Mucosa of descending colon (tissue), 3 donors: ENCODE results near the gene SULT1C2. TPM values are rescaled to one million over a fixed set of nuclear protein-coding genes. Genes with fewer than 3 reads are reported as not detected.
A peak's percentile ranks its signal among the peaks of the same experiment; 100 is the strongest.

Experiments
- ATAC-seq: fragments of 200-7000 bp; cut with Tn5 transposase; one replicate; pipeline ENCODE4 v1.9.1; 2020; ENCODE audit warnings: mild to moderate bottlenecking, moderate library complexity
- DNase-seq, 3 donors: peaks; one replicate each; pipeline ENCODE4 v3.0.0-alpha.2; 2020
- H3K36me3 ChIP-seq: fragments of 200-600 bp; one replicate; pipeline ENCODE4 v1.8.0; 2021; ENCODE audit warnings: low read depth, mild to moderate bottlenecking
- H3K4me1 ChIP-seq: fragments of 200-600 bp; one replicate; pipeline ENCODE4 v1.8.0; 2021; ENCODE audit warnings: low read depth, mild to moderate bottlenecking
- H3K4me3 ChIP-seq: fragments of 200-600 bp; one replicate; pipeline ENCODE4 v1.8.0; 2021; ENCODE audit warnings: mild to moderate bottlenecking
- H3K9me3 ChIP-seq: fragments of 200-600 bp; one replicate; pipeline ENCODE4 v1.8.0; 2021; ENCODE audit warnings: mild to moderate bottlenecking
- intact Hi-C, 2 donors: fragments of 100-400 bp; cut with DNase I in 1 of 2; cut with micrococcal nuclease in 1 of 2; formaldehyde crosslinking; loops; one replicate each; pipeline versions ENCODE4 v1.11.0 to v1.11.1; 2022; cut with DNase I, micrococcal nuclease
- total RNA-seq, 3 donors: library from RNA; stranded (reverse); fragmentation: NEBNext Ultra II Directional in 2 of 3; extraction: Animal tissue kit (Norgen Biotek cat#: 25700) in 2 of 3; gene quantifications; one replicate each; pipeline versions ENCODE4 v1.2.1 to v1.2.4, GENCODE V29; 2021 to 2023
- TF ChIP-seq, protein P1 (sequence below): fragments of 200-600 bp; IDR thresholded peaks from one replicate; pipeline ENCODE4 v1.8.0; 2022; ENCODE audit warnings: antibody characterized with exemption, mild to moderate bottlenecking
- donor health status: DM: no; HTN: no; CAD: no; lungs with moderate emphysema.
- donor health status: DM: no; HTN: no; CAD: no.
- donor health status: DM: no; HTN: yes; CAD: no.

The SULT1C2 gene
- total RNA-seq, 3 donors from 2014 or later = 0.52 to 10.5 TPM; not detected in 1

DNA sequence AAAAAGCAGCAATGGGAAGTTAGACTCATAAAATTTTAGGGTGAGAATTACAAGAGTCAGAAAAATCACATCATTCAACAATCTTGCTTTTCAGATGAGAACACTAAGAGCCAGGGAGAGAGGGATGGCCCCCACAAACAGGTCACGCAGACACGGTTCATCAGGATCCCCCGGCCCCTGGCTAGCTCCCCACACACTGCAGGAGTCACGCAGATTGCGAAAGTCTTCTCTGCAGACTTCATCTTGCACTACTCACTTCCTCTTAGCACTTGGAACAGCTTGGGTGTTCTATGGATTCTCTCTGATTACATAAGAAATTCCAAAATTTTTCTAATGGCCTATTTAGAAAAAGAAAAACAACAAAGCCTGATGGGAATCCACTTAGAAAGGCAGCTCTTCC is 21.6 kb upstream of the SULT1C2 start:
- intact Hi-C loops = no loop called here
- no peak overlapping the region for H3K4me3 ChIP-seq
- DNase-seq = peak in 1 of 3 donors; percentile 27
- peak; percentile 28 for ATAC-seq
- no peaks in the 10 kb centered on the region for H3K9me3 ChIP-seq
- H3K4me1 ChIP-seq = peaks cover 13% of the 10 kb centered on the region
- H3K36me3 ChIP-seq = no peaks in the 10 kb centered on the region
- TF ChIP-seq, protein P1, sequence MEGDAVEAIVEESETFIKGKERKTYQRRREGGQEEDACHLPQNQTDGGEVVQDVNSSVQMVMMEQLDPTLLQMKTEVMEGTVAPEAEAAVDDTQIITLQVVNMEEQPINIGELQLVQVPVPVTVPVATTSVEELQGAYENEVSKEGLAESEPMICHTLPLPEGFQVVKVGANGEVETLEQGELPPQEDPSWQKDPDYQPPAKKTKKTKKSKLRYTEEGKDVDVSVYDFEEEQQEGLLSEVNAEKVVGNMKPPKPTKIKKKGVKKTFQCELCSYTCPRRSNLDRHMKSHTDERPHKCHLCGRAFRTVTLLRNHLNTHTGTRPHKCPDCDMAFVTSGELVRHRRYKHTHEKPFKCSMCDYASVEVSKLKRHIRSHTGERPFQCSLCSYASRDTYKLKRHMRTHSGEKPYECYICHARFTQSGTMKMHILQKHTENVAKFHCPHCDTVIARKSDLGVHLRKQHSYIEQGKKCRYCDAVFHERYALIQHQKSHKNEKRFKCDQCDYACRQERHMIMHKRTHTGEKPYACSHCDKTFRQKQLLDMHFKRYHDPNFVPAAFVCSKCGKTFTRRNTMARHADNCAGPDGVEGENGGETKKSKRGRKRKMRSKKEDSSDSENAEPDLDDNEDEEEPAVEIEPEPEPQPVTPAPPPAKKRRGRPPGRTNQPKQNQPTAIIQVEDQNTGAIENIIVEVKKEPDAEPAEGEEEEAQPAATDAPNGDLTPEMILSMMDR = no peak

DNA sequence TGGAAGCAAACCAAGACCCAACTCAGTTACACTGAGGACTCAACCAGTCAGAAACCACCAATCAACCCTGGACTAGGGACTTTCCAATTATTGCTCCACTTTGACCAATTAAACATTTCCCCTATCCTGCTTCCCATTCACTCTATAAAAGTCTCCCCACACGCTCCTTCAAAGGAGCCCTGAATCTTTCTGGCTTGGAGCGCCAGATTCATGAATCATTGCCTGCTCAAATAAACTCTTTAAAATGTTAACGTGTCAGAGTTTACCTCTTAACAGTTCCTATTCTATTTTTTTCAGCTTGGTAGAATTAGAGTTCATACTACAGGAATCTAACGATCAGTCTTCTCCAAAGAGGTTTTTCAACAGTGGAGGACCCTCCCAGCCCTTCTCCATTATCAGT is 20.7 kb upstream of the SULT1C2 start:
- TF ChIP-seq, protein P1 = no peak
- intact Hi-C loops = no loop called here
- DNase-seq = no peak
- H3K4me1 ChIP-seq = peaks cover 13% of the 10 kb centered on the region
- H3K36me3 ChIP-seq = no peaks in the 10 kb centered on the region
- H3K4me3 ChIP-seq = no peak overlapping the region
- no peaks in the 10 kb centered on the region for H3K9me3 ChIP-seq
- peak; percentile 62 for ATAC-seq

DNA sequence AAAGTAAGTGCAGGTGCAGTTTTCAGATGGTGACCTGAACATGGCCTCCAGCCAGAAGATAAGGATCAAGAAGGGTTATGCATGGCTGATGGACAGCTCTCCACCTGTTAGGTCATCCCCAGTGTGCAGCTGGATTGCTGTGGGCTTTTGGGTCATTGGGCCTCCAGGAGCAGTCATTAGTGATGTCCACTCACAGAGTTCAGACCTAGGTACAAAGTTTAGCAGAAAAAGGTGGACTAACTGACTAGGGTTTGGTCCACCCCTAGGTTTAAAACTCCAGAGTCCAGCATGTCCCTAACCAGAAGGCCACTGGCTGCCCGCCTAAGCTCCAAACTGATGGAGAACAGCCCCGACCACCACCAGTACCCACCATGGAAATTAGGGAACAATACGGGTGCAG is 18.3 kb upstream of the SULT1C2 start:
- DNase-seq (no peak), ATAC-seq (no peak)
- Histone ChIP-seq H3K9me3 (no peaks in the 10 kb centered on the region), H3K36me3 (no peaks in the 10 kb centered on the region), H3K4me1 (peaks cover 13% of the 10 kb centered on the region), H3K4me3 (no peak overlapping the region)
- TF ChIP-seq, protein P1 = no peak
- intact Hi-C loops = no loop called here

DNA sequence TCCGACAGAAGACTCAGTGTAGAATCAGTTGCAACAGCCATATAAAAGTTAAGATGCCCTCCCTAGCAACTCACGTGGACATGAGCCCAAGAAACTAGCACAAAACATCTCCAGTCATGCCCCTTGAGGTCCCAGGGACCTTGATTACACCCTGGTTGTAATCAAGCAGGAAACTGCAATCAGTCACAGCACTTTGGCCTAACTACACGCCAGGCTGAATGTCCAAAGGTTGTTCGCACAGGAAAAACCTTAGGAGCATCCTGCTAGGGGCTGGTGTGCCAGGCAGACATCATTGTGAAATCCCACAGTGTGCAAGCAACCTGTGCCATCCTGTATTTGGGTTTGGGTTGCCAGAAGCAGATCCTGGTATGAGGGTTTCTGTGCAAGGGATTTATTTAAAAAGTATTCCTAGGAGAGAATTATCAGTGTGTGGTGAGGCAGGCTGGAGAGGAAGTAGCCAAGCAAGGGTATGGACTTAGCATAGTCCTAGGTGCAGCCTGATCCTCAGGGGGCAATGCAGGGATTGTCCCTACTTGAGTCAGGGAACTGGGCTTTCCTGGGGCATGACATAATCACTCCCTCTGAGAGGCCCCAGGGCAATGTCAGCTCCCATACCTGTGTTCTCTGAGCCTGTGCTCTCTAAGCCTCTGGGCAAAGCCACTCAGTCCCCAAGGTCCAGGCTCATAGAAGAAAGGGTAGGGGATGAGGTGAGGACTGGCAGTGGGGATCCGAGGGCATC is 17.8 kb upstream of the SULT1C2 start:
- intact Hi-C loops = no loop called here
- H3K9me3 ChIP-seq = no peaks in the 10 kb centered on the region
- DNase-seq (peak in 1 of 3 donors; percentile 37), ATAC-seq (peak; percentile 87)
- TF ChIP-seq, protein P1 = no peak
- H3K4me1 ChIP-seq = peaks cover 13% of the 10 kb centered on the region
- no peaks in the 10 kb centered on the region for H3K36me3 ChIP-seq
- no peak overlapping the region for H3K4me3 ChIP-seq

DNA sequence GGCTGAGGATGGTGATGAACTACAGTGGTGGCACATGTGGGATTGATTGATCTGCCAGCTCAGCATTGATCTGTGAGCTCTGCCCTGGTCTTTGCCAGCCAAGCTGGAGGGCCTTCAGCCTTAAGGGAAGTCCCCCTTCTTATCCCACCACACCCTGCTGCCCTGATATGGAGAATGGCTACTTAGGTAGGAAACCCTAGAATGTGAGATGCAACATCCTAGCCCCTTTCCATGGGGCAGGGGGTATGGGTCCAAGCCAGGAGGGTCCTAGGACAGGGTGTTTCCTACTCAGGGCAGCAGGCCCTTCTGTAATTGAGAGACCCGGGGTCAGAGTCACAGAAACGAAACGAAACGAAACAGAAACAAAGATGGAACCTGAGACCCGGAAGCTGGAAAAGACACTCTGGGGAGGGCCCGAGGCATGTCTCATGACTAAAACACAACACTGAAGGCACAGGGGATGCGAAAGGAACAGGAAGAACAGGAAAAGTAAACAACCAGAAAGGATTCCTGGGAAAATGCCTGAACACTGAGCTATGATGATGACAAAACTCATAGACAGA is 16.9 kb upstream of the SULT1C2 start:
- peak; percentile 31 for ATAC-seq
- intact Hi-C loops = no loop called here
- H3K36me3 ChIP-seq = no peaks in the 10 kb centered on the region
- H3K9me3 ChIP-seq = no peaks in the 10 kb centered on the region
- peaks cover 13% of the 10 kb centered on the region for H3K4me1 ChIP-seq
- no peak overlapping the region for H3K4me3 ChIP-seq
- DNase-seq = peak in 1 of 3 donors; percentile 17
- TF ChIP-seq, protein P1 = no peak
